Measurements from ENCODE around the gene RAPGEF5.
A peak's percentile ranks its signal among the peaks of the same experiment; 100 is the strongest.

Gene RAPGEF5

GRCh38 chr7:22346383-22347107, 10.4 kb downstream of the RAPGEF5 start:
- DNase-seq = no peak

- DNase-seq = no peak
Observed at GRCh38 chr7:22344655-22345054, 12.3 kb downstream of the RAPGEF5 start.

GRCh38 chr7:22343612-22344011, 13.3 kb downstream of the RAPGEF5 start:
- DNase-seq = no peak

- no peak for DNase-seq
Observed at GRCh38 chr7:22343071-22343470, 13.9 kb downstream of the RAPGEF5 start.

- DNase-seq = no peak
Observed at GRCh38 chr7:22339725-22340390, 17.1 kb downstream of the RAPGEF5 start.

GRCh38 chr7:22338877-22339276, 18.1 kb downstream of the RAPGEF5 start:
- no peak for DNase-seq

GRCh38 chr7:22338411-22338810, 18.5 kb downstream of the RAPGEF5 start:
- DNase-seq = no peak

GRCh38 chr7:22333680-22334141, 23.2 kb downstream of the RAPGEF5 start:
- DNase-seq = no peak

GRCh38 chr7:22332461-22332870, 24.5 kb downstream of the RAPGEF5 start:
- no peak for DNase-seq

- no peak for DNase-seq
Observed at GRCh38 chr7:22331704-22332103, 25.2 kb downstream of the RAPGEF5 start.

- DNase-seq = no peak
Observed at GRCh38 chr7:22330903-22331302, 26.1 kb downstream of the RAPGEF5 start.

GRCh38 chr7:22329816-22330524, 27.0 kb downstream of the RAPGEF5 start:
- no peak for DNase-seq

- no peak for DNase-seq
Observed at GRCh38 chr7:22326181-22326580, 30.8 kb downstream of the RAPGEF5 start.

- DNase-seq = no peak
Observed at GRCh38 chr7:22325671-22326070, 31.3 kb downstream of the RAPGEF5 start.

- DNase-seq = no peak
Observed at GRCh38 chr7:22323714-22324113, 33.2 kb downstream of the RAPGEF5 start.

GRCh38 chr7:22320416-22320815, 36.5 kb downstream of the RAPGEF5 start:
- DNase-seq = peak; percentile 2

- DNase-seq = no peak
Observed at GRCh38 chr7:22319424-22320403, 37.2 kb downstream of the RAPGEF5 start.

GRCh38 chr7:22318376-22318775, 38.6 kb downstream of the RAPGEF5 start:
- DNase-seq = no peak

- no peak for DNase-seq
Observed at GRCh38 chr7:22317632-22318031, 39.3 kb downstream of the RAPGEF5 start.

- no peak for DNase-seq
Observed at GRCh38 chr7:22316914-22317313, 40.0 kb downstream of the RAPGEF5 start.

- no peak for DNase-seq
Observed at GRCh38 chr7:22307816-22308215, 49.1 kb downstream of the RAPGEF5 start.

GRCh38 chr7:22305706-22306105, 51.2 kb downstream of the RAPGEF5 start:
- DNase-seq = no peak

Data from fibroblast of skin of back (primary cell).